ENCODE data around the gene MEF2C. TPM values are rescaled to one million over a fixed set of nuclear protein-coding genes. Genes with fewer than 3 reads are reported as not detected.
A peak's percentile ranks its signal among the peaks of the same experiment; 100 is the strongest.

Gene MEF2C
- total and polyA plus RNA-seq, 7 experiments from 2014 or later: 0.07 to 40.0 (median 2.2) TPM

GRCh38 chr5:88678770-88679381 lies 204.1 kb downstream of the MEF2C start:
- Histone ChIP-seq H3K9me3 (ENCODE audit: control insufficient read depth in 2 of 3, low read length in 3 of 3) (no peaks in the 10 kb centered on the region), H3K27me3 (ENCODE audit: control insufficient read depth in 2 of 2, insufficient read depth in 2 of 2, low read length in 2 of 2) (peaks cover 31 to 54% of the 10 kb centered on the region in 2 donors), H3K4me1 (ENCODE audit: control insufficient read depth in 2 of 2, insufficient read depth in 2 of 2, low read length in 2 of 2) (peaks cover 0 to 11% of the 10 kb centered on the region in 2 donors), H3K36me3 (ENCODE audit: control insufficient read depth in 2 of 3, insufficient read depth in 3 of 3, low read length in 3 of 3) (no peaks in the 10 kb centered on the region), H3K4me3 (ENCODE audit: low read length) (no peak overlapping the region), H3K27ac (ENCODE audit: low read depth, low read length) (no peak overlapping the region)
- Mint-ChIP-seq H3K4me1 (peaks cover 21 to 44% (median 31%) of the 10 kb centered on the region in 7 donors), H3K27ac (peak overlapping the region in 1 of 9 donors; percentile 15), H3K9me3 (peaks cover 0 to 28% (median 5%) of the 10 kb centered on the region in 11 donors), H3K4me3 (peak overlapping the region in 6 of 10 donors; percentile 5 to 48 (median 21)), H3K27me3 (peaks cover 76 to 92% (median 79%) of the 10 kb centered on the region in 5 donors), H3K36me3 (peaks cover 0 to 9% (median 0%) of the 10 kb centered on the region in 5 donors)
- ChIA-PET POLR2A (no interaction called here), CTCF (interaction anchor here (1.0 kb wide), 1 partner anchor 896 kb away, joined by 3 read pairs; no protein-coding TSS in a partner anchor)
- intact Hi-C loops (cut with micrococcal nuclease): no loop called here
- DNase-seq (no peak), ATAC-seq (no peak)

GRCh38 chr5:88677943-88678769 lies 204.8 kb downstream of the MEF2C start:
- peaks cover 30 to 54% of the 10 kb centered on the region in 2 donors for H3K27me3 ChIP-seq (ENCODE audit: control insufficient read depth in 2 of 2, insufficient read depth in 2 of 2, low read length in 2 of 2)
- Mint-ChIP-seq H3K27ac (peak overlapping the region in 1 of 9 donors; percentile 15), H3K36me3 (peaks cover 0 to 7% (median 4%) of the 10 kb centered on the region in 5 donors), H3K4me3 (peak overlapping the region in 5 of 10 donors; percentile 12 to 48 (median 30)), H3K4me1 (peaks cover 18 to 44% (median 33%) of the 10 kb centered on the region in 7 donors), H3K9me3 (peaks cover 0 to 35% (median 7%) of the 10 kb centered on the region in 11 donors), H3K27me3 (peaks cover 76 to 92% (median 79%) of the 10 kb centered on the region in 5 donors)
- H3K4me1 ChIP-seq (ENCODE audit: control insufficient read depth in 2 of 2, insufficient read depth in 2 of 2, low read length in 2 of 2): peaks cover 0 to 7% of the 10 kb centered on the region in 2 donors
- ChIA-PET CTCF (interaction anchor here (1.0 kb wide), 1 partner anchor 896 kb away, joined by 3 read pairs; no protein-coding TSS in a partner anchor), POLR2A (no interaction called here)
- ATAC-seq (no peak), DNase-seq (no peak)
- intact Hi-C loops (cut with micrococcal nuclease): no loop called here
- H3K9me3 ChIP-seq (ENCODE audit: control insufficient read depth in 2 of 3, low read length in 3 of 3): no peaks in the 10 kb centered on the region
- H3K36me3 ChIP-seq (ENCODE audit: control insufficient read depth in 2 of 3, insufficient read depth in 3 of 3, low read length in 3 of 3): no peaks in the 10 kb centered on the region
- no peak overlapping the region for H3K4me3 ChIP-seq (ENCODE audit: low read length)
- no peak overlapping the region for H3K27ac ChIP-seq (ENCODE audit: low read depth, low read length)

- peaks cover 0 to 7% of the 10 kb centered on the region in 2 donors for H3K4me1 ChIP-seq (ENCODE audit: control insufficient read depth in 2 of 2, insufficient read depth in 2 of 2, low read length in 2 of 2)
- no peak overlapping the region for H3K4me3 Mint-ChIP-seq
- H3K27ac Mint-ChIP-seq: no peak overlapping the region
- peaks cover 23 to 49% of the 10 kb centered on the region in 2 donors for H3K27me3 ChIP-seq (ENCODE audit: control insufficient read depth in 2 of 2, insufficient read depth in 2 of 2, low read length in 2 of 2)
- peaks cover 72 to 91% (median 77%) of the 10 kb centered on the region in 5 donors for H3K27me3 Mint-ChIP-seq
- ATAC-seq (no peak), DNase-seq (no peak)
- peaks cover 0 to 7% (median 4%) of the 10 kb centered on the region in 5 donors for H3K36me3 Mint-ChIP-seq
- no peaks in the 10 kb centered on the region for H3K36me3 ChIP-seq (ENCODE audit: control insufficient read depth in 2 of 3, insufficient read depth in 3 of 3, low read length in 3 of 3)
- no peak overlapping the region for H3K4me3 ChIP-seq (ENCODE audit: low read length)
- intact Hi-C loops (cut with micrococcal nuclease): no loop called here
- H3K9me3 ChIP-seq (ENCODE audit: control insufficient read depth in 2 of 3, low read length in 3 of 3): no peaks in the 10 kb centered on the region
- H3K4me1 Mint-ChIP-seq: peaks cover 18 to 44% (median 33%) of the 10 kb centered on the region in 7 donors
- CTCF ChIA-PET: no interaction called here
- H3K27ac ChIP-seq (ENCODE audit: low read depth, low read length): no peak overlapping the region
- H3K9me3 Mint-ChIP-seq: peaks cover 0 to 39% (median 7%) of the 10 kb centered on the region in 11 donors
- POLR2A ChIA-PET: no interaction called here
Measured at GRCh38 chr5:88677376-88677895, 205.5 kb downstream of the MEF2C start.

GRCh38 chr5:88676637-88677375 lies 206.2 kb downstream of the MEF2C start:
- H3K4me1 Mint-ChIP-seq: peaks cover 18 to 48% (median 37%) of the 10 kb centered on the region in 7 donors
- H3K9me3 Mint-ChIP-seq: peaks cover 0 to 45% (median 7%) of the 10 kb centered on the region in 11 donors
- Histone ChIP-seq H3K27me3 (ENCODE audit: control insufficient read depth in 2 of 2, insufficient read depth in 2 of 2, low read length in 2 of 2) (peaks cover 24 to 52% of the 10 kb centered on the region in 2 donors), H3K9me3 (ENCODE audit: control insufficient read depth in 2 of 3, low read length in 3 of 3) (peaks cover 0 to 2% (median 0%) of the 10 kb centered on the region in 3 experiments), H3K4me3 (ENCODE audit: low read length) (no peak overlapping the region), H3K36me3 (ENCODE audit: control insufficient read depth in 2 of 3, insufficient read depth in 3 of 3, low read length in 3 of 3) (no peaks in the 10 kb centered on the region), H3K27ac (ENCODE audit: low read depth, low read length) (no peak overlapping the region), H3K4me1 (ENCODE audit: control insufficient read depth in 2 of 2, insufficient read depth in 2 of 2, low read length in 2 of 2) (peaks cover 0 to 7% of the 10 kb centered on the region in 2 donors)
- ChIA-PET CTCF (no interaction called here), POLR2A (no interaction called here)
- H3K4me3 Mint-ChIP-seq: peak overlapping the region in 9 of 10 donors; percentile 20 to 86 (median 50)
- DNase-seq (no peak), ATAC-seq (no peak)
- H3K27ac Mint-ChIP-seq: peak overlapping the region in 1 of 9 donors; percentile 73
- H3K36me3 Mint-ChIP-seq: peaks cover 0 to 7% (median 4%) of the 10 kb centered on the region in 5 donors
- peaks cover 74 to 93% (median 80%) of the 10 kb centered on the region in 5 donors for H3K27me3 Mint-ChIP-seq
- intact Hi-C loops (cut with micrococcal nuclease): no loop called here

- peak overlapping the region; percentile 68 to 86 (median 81) for H3K4me3 Mint-ChIP-seq
- H3K4me3 ChIP-seq (ENCODE audit: low read length): peak overlapping the region; percentile 30
- intact Hi-C loops (cut with micrococcal nuclease): loop anchor here (1.0 to 2.0 kb wide), 4 partner anchors 10 to 15 kb away; no protein-coding TSS in a partner anchor
- peaks cover 25 to 54% of the 10 kb centered on the region in 2 donors for H3K27me3 ChIP-seq (ENCODE audit: control insufficient read depth in 2 of 2, insufficient read depth in 2 of 2, low read length in 2 of 2)
- H3K9me3 ChIP-seq (ENCODE audit: control insufficient read depth in 2 of 3, low read length in 3 of 3): peaks cover 0 to 2% (median 0%) of the 10 kb centered on the region in 3 experiments
- H3K36me3 Mint-ChIP-seq: peaks cover 0 to 7% (median 4%) of the 10 kb centered on the region in 5 donors
- peaks cover 0 to 7% of the 10 kb centered on the region in 2 donors for H3K4me1 ChIP-seq (ENCODE audit: control insufficient read depth in 2 of 2, insufficient read depth in 2 of 2, low read length in 2 of 2)
- CTCF ChIA-PET: no interaction called here
- H3K4me1 Mint-ChIP-seq: peaks cover 18 to 50% (median 37%) of the 10 kb centered on the region in 7 donors
- H3K9me3 Mint-ChIP-seq: peaks cover 0 to 46% (median 7%) of the 10 kb centered on the region in 11 donors
- H3K27ac Mint-ChIP-seq: peak overlapping the region in 4 of 9 donors; percentile 50 to 80 (median 62)
- no peaks in the 10 kb centered on the region for H3K36me3 ChIP-seq (ENCODE audit: control insufficient read depth in 2 of 3, insufficient read depth in 3 of 3, low read length in 3 of 3)
- peaks cover 74 to 94% (median 80%) of the 10 kb centered on the region in 5 donors for H3K27me3 Mint-ChIP-seq
- ATAC-seq (no peak), DNase-seq (no peak)
- POLR2A ChIA-PET: no interaction called here
- no peak overlapping the region for H3K27ac ChIP-seq (ENCODE audit: low read depth, low read length)
Measured at GRCh38 chr5:88675708-88676636, 207.0 kb downstream of the MEF2C start.
